Stimulated activated CD4-positive, alpha-beta T cell treated with anti-CD3 and anti-CD28 coated beads, Interleukin-4, amount 100 ng/mL, for 4 hours (primary cell): ENCODE measurements around the gene SPDYE8.
"Not testable (repeated sequence)": the region's sequence is repeated elsewhere in the genome, so short reads cannot be mapped to it uniquely, and the experiment has no call there.

Experiments
- DNase-seq, 2 experiments: peaks; one replicate each; pipeline ENCODE4 v3.0.0-alpha.2; 2020

The SPDYE8 gene, protein sequence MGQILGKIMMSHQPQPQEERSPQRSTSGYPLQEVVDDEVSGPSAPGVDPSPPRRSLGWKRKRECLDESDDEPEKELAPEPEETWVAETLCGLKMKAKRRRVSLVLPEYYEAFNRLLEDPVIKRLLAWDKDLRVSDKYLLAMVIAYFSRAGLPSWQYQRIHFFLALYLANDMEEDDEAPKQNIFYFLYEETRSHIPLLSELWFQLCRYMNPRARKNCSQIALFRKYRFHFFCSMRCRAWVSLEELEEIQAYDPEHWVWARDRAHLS

DNA sequence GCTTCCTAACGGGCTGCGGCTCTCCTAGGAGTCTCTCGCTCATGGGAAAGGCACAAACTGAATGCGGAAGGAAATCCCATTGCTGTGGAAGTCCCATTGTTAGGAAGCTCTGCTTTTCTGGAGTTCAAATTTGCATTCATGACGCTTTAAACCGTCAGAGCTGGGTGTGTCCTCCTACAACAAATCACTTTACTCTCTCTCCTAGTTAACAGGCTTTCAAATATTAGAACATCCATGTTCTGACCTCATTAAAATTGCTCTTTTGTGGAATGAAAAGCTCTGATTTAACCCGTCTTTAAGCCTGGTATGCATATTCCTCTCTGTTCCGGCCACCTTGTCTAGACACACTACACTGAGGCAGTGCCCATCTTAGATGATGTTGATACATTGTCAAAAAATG, at the start of gene SPDYE8:
SPDYE8 (minus strand) TSS at position 101 of the 400 bp plus-strand sequence. CDS start 1,800 bp downstream, outside the sequence.
- DNase-seq, result not testable (repeated sequence)

DNA sequence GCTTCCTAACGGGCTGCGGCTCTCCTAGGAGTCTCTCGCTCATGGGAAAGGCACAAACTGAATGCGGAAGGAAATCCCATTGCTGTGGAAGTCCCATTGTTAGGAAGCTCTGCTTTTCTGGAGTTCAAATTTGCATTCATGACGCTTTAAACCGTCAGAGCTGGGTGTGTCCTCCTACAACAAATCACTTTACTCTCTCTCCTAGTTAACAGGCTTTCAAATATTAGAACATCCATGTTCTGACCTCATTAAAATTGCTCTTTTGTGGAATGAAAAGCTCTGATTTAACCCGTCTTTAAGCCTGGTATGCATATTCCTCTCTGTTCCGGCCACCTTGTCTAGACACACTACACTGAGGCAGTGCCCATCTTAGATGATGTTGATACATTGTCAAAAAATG, 28.2 kb upstream of the SPDYE8 start, which contains the start of gene SPDYE11:
SPDYE11 (minus strand) TSS at position 101 of the 400 bp plus-strand sequence. CDS start 1,800 bp downstream, outside the sequence.
- DNase-seq, result not testable (repeated sequence)

DNA sequence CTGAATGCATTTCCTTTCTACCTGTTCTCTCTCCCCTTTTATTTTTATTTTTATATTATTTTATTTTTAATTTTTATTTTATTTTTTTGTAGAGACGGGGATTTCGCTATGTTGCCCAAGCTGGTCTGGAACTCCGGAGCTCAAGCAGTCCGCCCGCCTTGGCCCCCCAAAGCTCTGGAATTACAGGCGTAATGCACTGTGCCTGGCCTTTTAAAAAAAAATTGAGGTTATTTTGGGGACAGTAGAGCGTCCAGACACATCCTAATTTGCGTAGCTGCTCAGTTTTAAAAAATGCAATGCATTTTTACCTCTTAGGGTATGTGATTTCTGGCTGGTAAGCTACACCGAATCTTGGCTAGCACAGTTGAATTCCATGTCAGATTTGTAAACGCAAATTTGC, 23.1 kb downstream of the SPDYE8 start:
- not testable (repeated sequence) for DNase-seq

DNA sequence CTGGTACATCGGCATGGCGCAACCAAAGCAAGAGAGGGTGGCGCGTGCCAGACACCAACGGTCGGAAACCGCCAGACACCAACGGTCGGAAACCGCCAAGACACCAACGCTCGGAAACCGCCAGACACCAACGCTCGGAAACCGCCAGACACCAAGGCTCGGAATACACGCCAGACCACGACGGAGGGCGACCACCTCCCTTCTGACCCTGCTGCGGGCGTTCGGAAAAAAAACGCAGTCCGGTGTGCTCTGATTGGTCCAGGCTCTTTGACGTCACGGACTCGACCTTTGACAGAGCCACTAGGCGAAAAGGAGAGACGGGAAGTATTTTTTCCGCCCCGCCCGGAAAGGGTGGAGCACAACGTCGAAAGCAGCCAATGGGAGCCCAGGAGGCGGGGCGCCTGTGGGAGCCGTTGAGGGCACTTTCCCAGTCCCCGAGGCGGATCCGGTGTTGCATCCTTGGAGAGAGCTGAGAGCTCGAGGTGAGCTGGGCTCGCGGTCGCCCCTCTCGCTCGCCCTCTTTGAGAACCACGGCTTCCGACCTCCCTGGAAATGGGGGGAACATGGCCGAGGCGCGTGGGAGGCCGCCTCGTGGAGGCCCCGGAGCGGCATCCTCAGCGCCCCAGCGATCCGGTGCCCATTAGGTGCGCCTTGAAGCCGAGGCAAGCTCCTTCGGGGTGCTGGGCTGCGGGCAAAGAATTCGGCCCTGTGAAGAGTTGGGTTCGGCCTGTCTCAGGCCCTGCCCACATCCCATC, 23.7 kb downstream of the SPDYE8 start:
- peak; percentile 74 to 92 for DNase-seq

DNA sequence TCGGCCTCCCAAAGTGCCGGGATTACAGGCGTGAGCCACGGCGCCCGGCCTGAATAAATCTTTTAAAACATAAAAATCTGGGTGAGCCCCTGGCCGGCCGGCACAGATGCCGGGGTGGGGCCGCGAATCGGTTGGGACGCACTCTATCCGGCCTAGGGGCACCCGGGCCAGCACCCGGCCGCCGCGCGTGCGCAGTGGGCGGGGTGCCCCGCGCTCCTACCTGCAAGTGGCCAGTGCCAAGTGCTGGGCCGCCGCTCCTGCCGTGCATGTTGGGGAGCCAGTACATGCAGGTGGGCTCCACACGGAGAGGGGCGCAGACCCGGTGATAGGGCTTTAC, 24.2 kb downstream of the SPDYE8 start:
- DNase-seq, result peak; percentile 64 to 74

DNA sequence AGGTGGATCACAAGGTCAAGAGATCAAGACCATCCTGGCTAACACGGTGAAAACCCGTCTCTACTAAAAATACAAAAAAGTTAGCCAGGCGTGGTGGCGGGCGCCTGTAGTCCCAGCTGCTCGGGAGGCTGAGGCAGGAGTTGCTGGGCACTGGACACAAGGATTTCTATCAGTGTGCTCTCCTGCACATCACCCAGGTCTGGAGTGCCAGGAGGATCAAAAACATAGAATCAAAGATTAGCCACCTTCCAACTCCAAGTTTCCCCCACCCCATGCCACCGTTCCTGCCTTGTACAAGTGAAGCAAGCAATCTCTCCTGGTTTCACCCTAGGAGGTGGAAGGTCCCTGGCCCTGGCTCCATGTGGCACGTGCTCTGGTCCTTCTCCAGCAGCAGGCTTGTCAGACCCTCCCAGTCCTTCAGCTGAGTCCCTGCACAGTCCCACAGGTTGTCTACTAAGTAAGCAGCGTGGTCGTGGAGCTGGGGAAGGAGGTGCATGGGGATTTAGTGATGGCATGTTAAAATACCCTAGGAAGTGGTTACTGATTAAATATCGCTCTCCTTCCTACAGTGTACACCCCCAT, 31.6 kb downstream of the SPDYE8 start:
- not testable (repeated sequence) for DNase-seq

DNA sequence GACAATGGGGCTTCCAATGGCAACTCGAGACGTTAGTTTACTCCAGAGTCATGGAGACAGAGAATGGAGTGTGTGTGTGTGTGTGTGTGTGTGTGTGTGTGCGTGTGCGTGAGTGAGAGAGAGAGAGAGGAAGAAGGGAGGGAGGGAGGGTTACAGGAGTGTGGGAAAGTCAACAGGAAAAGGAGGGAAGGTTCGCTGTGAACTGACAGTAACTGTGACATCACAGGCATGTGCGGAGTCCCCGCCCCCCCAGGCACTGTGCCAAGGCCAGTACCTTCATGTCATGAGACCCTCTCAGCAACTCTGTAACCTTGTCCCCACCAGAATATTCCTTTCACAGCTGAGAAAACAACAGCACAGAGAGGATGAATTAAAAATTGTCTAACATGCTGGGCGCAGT, 32.1 kb downstream of the SPDYE8 start:
- DNase-seq, result not testable (repeated sequence)

DNA sequence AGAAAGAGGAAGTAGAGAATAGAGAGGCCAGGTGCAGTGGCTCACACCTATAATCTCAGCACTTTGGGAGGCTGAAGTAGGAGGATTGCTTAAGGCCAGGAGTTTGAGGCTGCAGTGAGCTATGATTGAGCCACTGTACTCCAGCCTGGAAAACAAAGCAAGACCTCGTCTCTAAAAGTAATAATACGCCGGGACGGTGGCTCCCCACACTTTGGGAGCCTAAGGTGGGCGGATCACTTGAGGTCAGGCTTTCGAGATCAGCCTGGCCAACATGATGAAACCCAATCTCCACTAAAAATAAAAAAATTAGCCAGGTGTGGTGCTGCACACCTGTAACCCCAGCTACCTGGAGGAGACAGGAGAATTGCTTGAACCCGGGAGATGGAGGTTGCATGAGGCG, 34.1 kb downstream of the SPDYE8 start:
- DNase-seq, result not testable (repeated sequence)

DNA sequence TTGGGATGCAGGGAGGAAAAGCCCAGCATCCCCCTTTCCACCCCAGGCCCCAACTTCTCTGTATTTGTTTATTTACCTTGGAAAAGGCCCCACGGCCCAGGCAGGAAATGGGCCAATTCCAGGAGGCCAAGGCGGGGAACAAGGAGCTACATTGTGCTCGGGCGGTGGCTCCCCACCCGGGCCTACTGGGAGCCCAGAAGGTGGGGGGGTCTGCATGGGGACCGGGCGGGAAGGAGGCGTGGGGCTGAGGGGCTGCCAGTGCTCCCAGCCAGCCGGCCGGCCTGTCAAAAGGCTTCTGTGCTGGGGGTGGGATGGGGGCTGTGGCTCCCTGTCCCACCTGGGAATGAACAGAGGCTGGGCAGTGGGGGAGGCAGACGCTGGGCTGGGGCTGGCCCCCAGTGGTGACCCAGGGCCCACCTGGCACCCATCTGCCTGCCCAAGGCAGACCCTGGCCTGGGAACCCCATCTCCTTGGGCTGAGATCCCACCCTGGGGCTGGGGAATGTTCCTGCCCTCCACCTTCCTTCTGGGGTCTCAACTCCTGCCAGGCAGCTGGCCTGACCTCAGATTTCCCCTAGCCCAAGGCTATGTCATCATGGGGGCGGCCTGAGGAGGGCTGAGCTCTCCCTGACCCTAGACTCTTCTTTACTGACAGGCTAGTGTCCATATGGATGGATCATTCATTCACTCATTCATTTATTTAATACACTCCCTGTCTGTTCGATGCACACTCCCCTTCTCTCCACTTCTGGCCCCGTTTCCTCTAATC, 39.2 kb downstream of the SPDYE8 start:
- not testable (repeated sequence) for DNase-seq

DNA sequence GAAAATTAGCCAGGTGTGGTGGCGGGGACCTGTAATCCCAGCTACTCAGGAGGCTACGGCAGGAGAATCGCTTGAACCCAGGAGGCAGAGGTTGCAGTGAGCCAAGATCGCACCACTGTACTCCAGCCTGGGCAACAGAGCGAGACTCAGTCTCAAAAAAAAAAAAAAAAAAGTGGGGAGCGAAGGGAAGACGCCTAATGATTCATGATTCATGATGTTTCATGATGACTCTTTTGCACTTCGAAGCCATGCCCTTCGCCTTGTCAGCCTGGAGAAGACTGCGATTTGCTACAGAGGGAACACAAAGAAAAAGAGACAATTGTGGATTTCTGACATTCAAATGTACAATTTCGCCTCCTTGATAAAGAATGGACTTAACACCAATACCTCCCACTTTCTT, 47.5 kb downstream of the SPDYE8 start:
- not testable (repeated sequence) for DNase-seq

DNA sequence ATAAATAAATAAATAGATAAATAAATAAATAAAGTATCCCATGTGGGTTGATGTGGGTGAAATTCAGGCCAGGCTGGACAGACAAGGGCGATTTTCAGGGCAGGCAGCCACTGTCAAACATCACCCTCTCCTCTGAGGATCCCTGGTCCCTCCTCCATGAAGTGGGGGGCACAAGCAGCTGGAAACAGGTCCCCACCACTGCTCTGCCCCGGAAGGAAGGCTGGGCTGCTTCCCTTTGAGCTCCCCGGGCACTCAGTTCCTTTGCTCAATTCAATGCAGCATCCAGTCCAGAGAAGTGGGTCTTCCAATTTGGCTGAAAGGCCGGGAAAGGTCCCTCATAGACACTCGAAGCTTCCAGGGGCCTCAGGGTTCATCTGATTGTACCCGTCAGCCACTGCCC, 49.2 kb downstream of the SPDYE8 start:
- DNase-seq, result not testable (repeated sequence)

DNA sequence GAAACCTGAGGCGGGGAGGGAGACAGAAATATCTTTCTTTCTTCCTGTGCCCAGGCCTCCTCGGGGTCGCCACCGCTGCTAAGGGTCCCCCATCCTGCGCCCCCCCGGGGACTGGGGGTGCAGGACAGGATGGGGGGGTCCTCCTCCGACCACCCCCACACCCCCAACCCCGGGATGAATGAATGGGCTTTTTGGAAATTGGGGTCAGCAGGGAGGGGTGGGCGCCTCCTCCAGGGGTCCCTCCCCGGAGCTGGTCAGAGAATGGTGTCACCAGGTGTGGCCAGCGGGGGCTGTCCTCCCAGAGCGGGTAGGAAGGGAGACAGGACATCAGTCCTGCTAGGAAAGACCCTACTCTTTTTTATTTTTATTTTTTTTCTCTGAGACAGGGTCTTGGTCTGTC, 53.1 kb downstream of the SPDYE8 start:
- not testable (repeated sequence) for DNase-seq

DNA sequence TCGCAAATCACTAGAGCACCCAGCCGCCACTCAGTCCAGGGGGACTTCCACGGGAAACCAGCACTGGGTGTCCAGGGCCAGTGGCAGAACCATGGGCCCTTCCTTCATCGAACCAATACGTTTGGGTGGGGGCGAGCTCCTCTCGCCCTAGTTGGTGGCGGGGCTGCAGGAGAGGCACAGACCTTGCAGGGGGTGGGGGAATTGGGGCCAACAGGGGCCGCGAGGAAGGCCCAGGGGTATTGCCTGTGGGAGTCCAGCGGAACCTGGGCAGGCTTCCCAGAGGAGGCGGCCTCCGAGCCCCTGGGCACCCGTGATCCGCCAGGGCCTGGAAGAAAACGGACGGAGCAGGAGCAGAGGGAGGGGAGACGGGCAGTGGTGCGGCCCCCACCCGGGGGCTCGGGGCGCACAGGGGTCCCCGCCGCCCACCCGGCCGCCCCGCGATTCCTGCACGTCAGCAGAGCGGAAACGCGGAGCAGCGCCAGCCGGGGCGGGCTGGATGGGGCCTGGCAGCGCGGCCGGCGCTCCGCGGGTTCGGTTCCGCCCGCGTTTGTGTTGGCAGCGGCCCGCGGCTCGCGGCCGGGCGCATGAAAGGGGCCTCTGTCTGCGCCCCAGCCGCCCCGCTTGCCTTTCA, 53.8 kb downstream of the SPDYE8 start:
- not testable (repeated sequence) for DNase-seq

DNA sequence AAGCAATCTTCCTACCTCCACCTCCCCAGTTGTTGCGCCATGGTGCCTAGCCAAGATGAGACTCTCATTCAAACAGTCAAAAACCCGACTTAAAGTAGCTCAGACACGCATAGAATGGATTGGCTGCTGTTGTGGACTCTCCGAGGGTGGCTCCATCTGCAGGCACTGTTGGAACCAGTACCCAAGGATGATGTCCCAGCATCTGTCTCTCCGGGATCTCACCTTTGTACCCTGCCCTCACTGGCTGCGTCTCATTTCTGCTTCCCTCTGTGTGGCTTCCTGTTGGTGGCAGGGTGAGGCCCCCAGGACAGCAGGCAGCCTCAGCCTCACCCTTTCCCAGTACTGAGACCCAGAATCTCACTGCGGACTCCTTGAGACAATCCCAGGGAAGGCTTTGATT, 54.8 kb downstream of the SPDYE8 start:
- not testable (repeated sequence) for DNase-seq

DNA sequence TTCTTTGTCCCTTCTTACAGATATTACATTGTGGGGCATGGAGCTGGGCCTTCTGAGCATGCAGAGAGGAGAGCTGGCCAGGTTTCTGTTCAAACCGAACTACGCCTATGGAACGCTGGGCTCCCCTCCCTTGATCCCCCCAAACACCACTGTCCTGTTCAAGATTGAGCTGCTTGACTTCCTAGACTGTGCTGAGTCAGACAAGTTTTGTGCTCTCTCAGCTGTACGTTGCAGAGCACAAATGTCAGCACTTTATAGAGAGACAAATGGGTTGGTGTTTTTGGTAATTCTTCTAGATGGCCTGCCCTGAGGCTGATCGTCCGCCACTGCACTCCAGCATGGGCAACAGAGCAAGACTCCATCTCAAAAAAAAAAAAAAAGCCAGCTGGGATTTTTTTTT, 58.1 kb downstream of the SPDYE8 start:
- not testable (repeated sequence) for DNase-seq
